ENCODE measurements around the gene IL5. TPM values are rescaled to one million over a fixed set of nuclear protein-coding genes. Genes with fewer than 3 reads are reported as not detected.

IL5 gene
- total RNA-seq, 4 donors from 2014 or later: not detected

DNA sequence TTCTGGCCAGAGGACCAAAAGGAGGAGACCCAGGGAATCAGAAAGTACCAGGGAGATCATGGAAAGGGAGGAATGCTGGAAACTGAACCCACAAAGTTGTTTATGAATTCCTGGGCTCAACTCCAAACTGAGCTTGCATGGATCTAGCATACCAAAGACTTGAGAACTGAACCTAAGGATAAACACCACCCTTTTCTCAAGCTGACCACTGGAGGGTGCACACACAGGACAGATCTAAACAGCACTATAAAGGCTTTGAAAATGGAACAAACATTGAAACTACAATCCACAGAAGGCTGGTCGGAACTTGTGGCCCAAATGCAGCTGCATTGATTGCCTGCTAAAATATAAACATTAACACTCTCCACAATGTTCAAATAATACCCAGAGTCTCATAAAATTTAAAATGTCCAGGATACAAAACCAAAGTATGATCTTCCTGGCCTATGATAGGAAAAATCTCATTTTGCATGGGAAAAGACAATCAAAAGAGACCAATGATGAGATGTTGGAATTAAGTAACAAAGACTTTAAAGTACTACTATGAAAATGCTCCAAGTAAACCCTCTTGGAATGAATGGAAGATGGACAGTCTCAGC lies 37.1 kb downstream of the IL5 start:
- ATAC-seq: peak; percentile 81
- 8 to 30% methylated on average over 1 of the region's 1 CpG for WGBS, 2 donors (ENCODE audit: low coverage in 1 of 2)
- no peaks in the 10 kb centered on the region for H3K27me3 ChIP-seq
- H3K9me3 ChIP-seq: no peaks in the 10 kb centered on the region
- peak overlapping the region; percentile 64 to 80 (median 75) for H3K27ac ChIP-seq
- no peak overlapping the region for H3K4me3 ChIP-seq
- no peak for TF ChIP-seq POLR2A (IDR thresholded peaks at IDR 0.05)
- TF ChIP-seq EP300 (IDR thresholded peaks at IDR 0.05): no peak
- TF ChIP-seq POLR2AphosphoS5 (IDR thresholded peaks at IDR 0.05): peak; percentile 56
- TF ChIP-seq, protein P1, sequence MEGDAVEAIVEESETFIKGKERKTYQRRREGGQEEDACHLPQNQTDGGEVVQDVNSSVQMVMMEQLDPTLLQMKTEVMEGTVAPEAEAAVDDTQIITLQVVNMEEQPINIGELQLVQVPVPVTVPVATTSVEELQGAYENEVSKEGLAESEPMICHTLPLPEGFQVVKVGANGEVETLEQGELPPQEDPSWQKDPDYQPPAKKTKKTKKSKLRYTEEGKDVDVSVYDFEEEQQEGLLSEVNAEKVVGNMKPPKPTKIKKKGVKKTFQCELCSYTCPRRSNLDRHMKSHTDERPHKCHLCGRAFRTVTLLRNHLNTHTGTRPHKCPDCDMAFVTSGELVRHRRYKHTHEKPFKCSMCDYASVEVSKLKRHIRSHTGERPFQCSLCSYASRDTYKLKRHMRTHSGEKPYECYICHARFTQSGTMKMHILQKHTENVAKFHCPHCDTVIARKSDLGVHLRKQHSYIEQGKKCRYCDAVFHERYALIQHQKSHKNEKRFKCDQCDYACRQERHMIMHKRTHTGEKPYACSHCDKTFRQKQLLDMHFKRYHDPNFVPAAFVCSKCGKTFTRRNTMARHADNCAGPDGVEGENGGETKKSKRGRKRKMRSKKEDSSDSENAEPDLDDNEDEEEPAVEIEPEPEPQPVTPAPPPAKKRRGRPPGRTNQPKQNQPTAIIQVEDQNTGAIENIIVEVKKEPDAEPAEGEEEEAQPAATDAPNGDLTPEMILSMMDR (IDR thresholded peaks at IDR 0.05): peak; percentile 34 to 68 (median 67)
- H3K4me1 ChIP-seq: peaks cover 9 to 35% (median 12%) of the 10 kb centered on the region in 3 donors
- no peaks in the 10 kb centered on the region for H3K36me3 ChIP-seq

GRCh38 chr5:132505641-132506040 lies 37.7 kb downstream of the IL5 start:
- Histone ChIP-seq H3K4me3 (no peak overlapping the region), H3K27me3 (no peaks in the 10 kb centered on the region), H3K4me1 (peaks cover 9 to 41% (median 12%) of the 10 kb centered on the region in 3 donors), H3K9me3 (no peaks in the 10 kb centered on the region), H3K27ac (peak overlapping the region; percentile 64 to 80 (median 75)), H3K36me3 (no peaks in the 10 kb centered on the region)
- WGBS, 2 donors (ENCODE audit: low coverage in 1 of 2): 50% methylated on average over 1 to 2 of the region's 2 CpGs
- TF ChIP-seq, protein P1 (IDR thresholded peaks at IDR 0.05): no peak
- TF ChIP-seq POLR2AphosphoS5 (IDR thresholded peaks at IDR 0.05): no peak
- ATAC-seq: no peak

DNA sequence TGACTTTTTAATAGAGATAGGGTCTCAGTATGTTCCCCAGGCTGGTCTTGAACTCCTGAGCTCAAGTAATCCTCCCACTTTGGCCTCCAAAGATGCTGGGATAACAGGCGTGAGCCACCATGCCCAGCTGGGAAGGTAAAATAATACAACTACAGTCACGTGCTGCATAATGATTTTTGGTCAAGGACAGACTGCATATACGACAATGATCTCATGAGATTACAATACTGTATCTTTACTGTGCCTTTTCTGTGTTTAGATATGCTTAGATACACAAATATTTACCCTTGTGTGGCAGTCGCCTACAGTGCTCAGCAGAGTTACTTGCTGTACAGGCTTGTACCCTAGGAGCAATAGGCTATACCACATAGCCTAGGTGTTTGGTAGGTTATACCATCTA lies 38.6 kb downstream of the IL5 start:
- ATAC-seq: no peak
- 72 to 81% methylated on average over 4 of the region's 4 CpGs for WGBS, 2 donors (ENCODE audit: low coverage in 1 of 2)
- TF ChIP-seq POLR2AphosphoS5 (IDR thresholded peaks at IDR 0.05) (no peak), POLR2A (IDR thresholded peaks at IDR 0.05) (no peak), EP300 (IDR thresholded peaks at IDR 0.05) (no peak)
- TF ChIP-seq, protein P1 (IDR thresholded peaks at IDR 0.05): no peak
- H3K27ac ChIP-seq: peak overlapping the region in 3 of 4 donors; percentile 64 to 80 (median 73)
- H3K36me3 ChIP-seq: no peaks in the 10 kb centered on the region
- H3K4me3 ChIP-seq: no peak overlapping the region
- no peaks in the 10 kb centered on the region for H3K27me3 ChIP-seq
- no peaks in the 10 kb centered on the region for H3K9me3 ChIP-seq
- H3K4me1 ChIP-seq: peaks cover 9 to 49% (median 12%) of the 10 kb centered on the region in 3 donors

GRCh38 chr5:132503244-132503643 lies 40.1 kb downstream of the IL5 start:
- H3K27ac ChIP-seq: peak overlapping the region in 1 of 4 donors; percentile 98
- ATAC-seq: no peak
- WGBS, 2 donors (ENCODE audit: low coverage in 1 of 2): 74 to 82% methylated on average over 4 of the region's 4 CpGs

More at GRCh38 chr5:132503244-132503643, 40.1 kb downstream of the IL5 start:
- Histone ChIP-seq H3K4me3 (no peak overlapping the region), H3K36me3 (no peaks in the 10 kb centered on the region), H3K4me1 (peaks cover 9 to 53% (median 12%) of the 10 kb centered on the region in 3 donors), H3K27me3 (no peaks in the 10 kb centered on the region), H3K9me3 (no peaks in the 10 kb centered on the region)
- TF ChIP-seq, protein P1 (IDR thresholded peaks at IDR 0.05): no peak
- TF ChIP-seq POLR2AphosphoS5 (IDR thresholded peaks at IDR 0.05): no peak
- TF ChIP-seq EP300 (IDR thresholded peaks at IDR 0.05): no peak
- TF ChIP-seq POLR2A (IDR thresholded peaks at IDR 0.05): no peak

All from gastroesophageal sphincter (tissue), 4 donors.